HG02973 (cell line): ENCODE measurements around the gene HCRTR2.
"Not testable (repeated sequence)": the region's sequence is repeated elsewhere in the genome, so short reads cannot be mapped to it uniquely, and the experiment has no call there.

Experiments
- ATAC-seq: cut with Tn5 transposase; IDR thresholded peaks from one replicate; pipeline ENCODE4 v1.9.1; 2021; ENCODE audit warnings: moderate library complexity; ENCODE audit not compliant: unreplicated experiment

HCRTR2 gene

GRCh38 chr6:55174211-55175026 is at the start of gene HCRTR2:
Gene HCRTR2 (plus strand): TSS chr6:55174515. CDS start chr6:55174588, 73 bp downstream.
- ATAC-seq = no peak

- no peak for ATAC-seq
These were observed 43.5 kb upstream of the HCRTR2 start for GRCh38 chr6:55130806-55131324.

DNA sequence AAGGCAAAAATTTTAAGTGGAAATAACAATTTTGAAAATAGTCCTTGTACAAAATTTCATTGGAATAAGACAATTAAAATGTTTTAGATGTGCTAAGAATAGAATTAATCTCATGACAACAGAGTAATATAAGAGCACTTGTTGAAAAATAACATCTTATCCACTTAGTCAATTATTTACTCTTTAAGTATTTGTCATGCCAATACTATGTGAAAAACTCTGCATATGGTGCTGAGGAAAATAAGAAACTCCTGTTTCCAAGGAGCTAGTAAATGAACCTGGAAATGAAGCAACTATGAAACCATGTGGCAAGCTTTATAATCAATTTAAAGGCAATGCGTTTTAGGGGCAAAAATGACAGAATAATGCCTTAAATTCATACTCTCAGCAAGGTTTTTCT is 42.7 kb upstream of the HCRTR2 start:
- ATAC-seq = no peak

DNA sequence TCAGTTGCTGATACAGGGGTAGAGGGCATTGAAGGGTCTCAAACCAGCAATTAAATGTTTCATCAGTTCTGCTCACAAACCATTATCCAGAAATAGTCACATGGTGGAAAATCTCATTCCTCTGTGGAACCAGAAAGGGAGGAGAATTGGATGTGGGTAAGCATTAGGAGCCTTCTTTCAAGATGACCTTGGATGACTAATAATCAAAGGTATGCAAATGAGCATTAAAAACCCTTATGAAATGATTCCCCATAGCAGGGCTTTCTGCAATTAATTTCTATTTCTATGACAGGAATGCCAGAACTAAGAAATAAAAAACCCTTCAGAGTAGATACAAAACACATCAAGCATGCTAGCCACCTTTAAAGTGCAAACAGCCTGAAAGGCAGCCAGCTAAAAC is 37.4 kb upstream of the HCRTR2 start:
- ATAC-seq = no peak

DNA sequence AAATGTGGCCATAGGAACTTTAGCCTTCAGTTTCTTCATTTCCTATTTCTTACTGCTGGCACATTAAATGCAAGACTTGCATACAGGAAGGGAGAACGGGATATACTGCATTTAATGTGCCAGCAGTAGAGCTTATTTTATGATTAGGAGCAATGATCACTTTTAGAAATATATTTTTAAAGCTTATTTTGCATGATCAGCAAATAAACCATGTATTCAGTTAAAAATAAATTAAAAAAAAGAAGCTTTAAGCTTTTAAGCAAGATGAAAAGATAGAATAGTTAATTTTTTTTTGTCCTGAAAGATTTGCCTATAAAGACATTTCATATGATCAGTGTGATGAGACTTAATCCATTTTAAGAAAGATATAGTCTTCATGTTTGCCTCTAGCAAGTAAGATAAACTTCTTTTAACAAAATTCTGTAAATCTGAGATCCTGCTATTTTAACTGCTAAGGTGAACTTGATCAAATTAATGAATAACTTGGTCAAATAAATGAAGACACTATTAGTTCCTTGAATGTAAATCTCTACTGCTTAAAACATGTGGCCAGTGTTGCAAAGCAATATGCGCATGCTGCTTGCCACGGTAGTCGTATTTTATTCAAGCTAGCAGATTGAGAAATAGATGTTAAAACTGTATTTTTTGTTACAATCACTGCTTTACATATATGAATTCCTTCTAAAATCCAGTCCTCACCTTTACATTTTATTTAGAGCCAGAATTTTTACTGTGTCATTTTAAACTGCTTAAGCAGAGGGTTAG is 36.2 kb upstream of the HCRTR2 start:
- ATAC-seq = no peak

DNA sequence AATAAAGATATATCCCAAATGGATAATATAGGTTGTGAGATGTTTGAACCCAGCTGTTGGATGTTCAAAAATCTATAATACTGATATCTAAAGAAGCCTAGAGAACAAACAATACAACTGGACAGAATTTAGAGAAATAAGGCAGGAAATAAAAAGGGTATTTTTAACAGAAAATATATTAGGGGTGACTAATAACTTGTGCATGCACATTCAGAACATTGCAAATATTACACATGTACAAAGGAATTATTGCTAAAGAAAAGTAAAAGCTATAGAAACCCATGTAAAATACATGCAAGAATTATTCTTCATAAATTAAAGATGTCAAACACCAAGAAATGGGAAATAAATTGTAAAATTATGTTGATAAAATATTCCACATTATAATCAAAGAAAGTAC is 32.7 kb upstream of the HCRTR2 start:
- no peak for ATAC-seq

GRCh38 chr6:55142610-55143009 is 31.7 kb upstream of the HCRTR2 start:
- ATAC-seq = no peak

DNA sequence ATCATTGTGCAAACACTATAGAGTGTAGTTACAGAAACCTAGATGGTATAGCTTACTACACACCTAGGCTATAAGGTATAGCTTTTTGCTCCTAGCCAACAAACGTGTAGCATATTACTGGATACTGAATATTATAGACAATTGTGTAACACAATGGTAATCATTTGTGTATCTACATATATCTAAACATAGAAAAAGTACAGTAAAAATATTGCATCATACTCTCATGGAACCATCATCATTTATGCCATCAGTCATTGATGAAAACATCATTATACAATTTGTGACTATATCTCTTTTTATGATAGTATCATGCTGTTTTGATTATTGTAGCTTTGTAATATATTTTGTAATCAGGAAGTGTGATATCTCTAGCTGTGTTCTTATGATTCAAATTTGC is 21.0 kb upstream of the HCRTR2 start:
- ATAC-seq = no peak

- ATAC-seq = not testable (repeated sequence)
These were observed 15.5 kb upstream of the HCRTR2 start for GRCh38 chr6:55158784-55159183.

- no peak for ATAC-seq
These were observed 6.5 kb upstream of the HCRTR2 start for GRCh38 chr6:55167860-55168259.

DNA sequence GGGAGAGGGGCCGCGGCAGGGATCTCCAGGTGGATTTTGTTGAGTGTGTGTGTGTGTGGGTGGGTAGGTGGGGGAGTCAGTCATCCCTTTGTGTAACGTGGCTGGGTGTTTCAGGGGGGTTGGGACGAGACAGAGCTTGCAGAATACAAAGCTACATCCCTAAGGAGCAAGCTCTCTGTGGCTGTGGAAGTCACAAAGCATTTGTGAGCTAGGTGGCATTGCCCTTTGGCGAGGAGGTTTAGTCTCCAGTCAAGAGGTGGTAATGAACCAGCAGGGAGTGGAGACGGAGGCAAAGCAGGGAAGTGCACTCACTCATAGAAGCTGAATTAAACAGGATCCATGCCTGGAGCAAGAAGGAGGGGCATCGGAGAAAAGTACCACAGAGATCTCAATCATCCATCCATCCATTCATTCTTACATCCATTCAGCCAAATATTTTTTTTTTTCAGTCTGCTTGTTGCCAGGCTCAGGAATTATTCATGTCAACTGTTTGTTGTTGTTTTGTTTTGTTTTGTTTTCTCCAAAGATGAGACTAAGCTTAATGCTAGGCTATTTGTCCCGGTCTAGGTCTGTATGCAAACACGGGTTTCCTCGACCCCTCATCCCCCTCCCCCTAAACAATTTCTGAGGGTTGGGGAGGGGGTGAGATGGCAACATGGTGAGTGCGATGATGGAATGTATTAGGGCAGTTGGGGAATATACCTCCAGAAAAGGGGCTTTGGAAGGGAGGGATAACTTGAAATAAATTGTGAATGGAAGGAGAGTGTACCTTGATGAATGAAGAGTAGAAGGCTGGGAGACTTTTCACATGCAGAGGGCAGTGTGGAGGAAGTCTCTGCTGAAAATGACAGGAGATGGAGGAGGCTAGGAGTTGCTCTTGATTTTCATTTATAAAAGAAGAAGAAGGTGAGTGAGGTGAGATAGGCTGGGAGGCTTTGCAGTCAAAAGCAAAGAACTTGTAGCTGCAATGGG is 1.0 kb downstream of the HCRTR2 start:
- ATAC-seq = no peak

GRCh38 chr6:55176958-55177357 is 2.6 kb downstream of the HCRTR2 start:
- no peak for ATAC-seq

DNA sequence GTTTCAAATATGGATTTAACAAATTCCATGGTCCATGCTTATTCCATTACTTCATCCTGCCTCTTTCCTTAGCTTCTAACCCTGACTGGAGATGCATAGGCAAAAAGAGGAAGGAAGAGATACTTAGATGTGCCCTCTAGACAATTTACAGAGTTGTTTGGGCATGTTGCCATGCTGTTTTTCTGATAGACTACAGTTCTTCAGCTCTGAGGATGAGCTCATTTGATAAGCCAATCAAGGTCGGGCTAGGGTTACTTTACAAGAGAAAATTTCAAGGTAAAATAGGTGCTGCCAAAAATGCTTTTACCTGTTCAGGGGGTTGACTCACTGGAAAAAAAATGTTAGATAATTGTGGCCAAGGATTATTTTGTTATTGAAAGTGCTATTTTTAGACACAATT is 5.9 kb downstream of the HCRTR2 start:
- no peak for ATAC-seq

GRCh38 chr6:55182016-55182650 is 7.8 kb downstream of the HCRTR2 start:
- no peak for ATAC-seq

DNA sequence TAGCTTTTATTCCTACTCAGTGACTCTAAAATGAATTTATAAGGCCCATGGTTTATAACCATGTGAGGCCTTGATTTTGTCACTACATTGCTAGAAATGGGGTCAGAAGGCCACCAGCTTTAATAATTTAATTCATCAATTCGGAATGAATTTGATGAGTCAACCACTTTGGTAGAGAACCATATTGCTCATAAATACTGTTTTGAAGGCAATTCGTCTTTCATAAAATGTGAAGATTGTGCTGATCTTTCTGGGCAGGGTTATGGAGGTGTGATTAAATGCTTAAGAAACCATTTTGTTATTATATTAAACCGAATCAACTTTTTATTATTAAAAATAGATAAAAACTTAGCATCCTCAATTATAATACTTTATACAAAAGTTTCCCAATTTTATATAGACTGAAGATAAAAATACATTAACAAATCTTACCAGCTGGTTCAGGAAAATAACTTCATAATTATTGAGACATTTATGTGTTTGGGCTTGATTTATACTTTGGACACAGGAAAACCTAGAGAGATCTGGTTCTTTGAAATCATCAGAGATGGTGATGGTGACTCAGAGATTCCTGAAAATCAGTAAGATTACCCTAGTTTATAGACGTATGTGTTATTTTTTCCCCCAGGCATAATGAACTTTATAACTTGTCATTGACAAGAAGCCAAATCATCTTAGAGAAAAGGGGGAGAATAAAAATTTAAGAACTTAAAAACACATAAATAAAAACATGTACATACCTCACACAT is 10.6 kb downstream of the HCRTR2 start:
- ATAC-seq = no peak

GRCh38 chr6:55198715-55199114 is 24.4 kb downstream of the HCRTR2 start:
- no peak for ATAC-seq

DNA sequence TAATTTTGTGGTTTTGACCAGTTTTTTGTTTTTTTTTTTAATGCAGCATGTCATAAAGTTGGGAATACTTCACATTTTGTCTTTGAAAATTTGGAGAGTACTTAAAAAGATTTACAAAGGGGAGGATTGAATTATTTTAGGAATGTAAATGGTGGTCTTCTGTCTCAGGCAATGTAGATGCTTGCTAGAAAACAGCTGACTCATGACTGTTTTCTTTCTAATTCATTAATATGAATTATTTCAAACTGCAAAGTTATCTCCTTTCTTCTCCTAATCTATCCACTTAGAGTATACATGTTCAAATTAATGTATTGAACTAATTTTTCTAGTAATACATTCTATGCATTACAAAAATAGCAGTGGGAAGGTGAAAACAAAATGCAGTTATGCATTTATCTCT is 24.9 kb downstream of the HCRTR2 start:
- ATAC-seq = no peak

DNA sequence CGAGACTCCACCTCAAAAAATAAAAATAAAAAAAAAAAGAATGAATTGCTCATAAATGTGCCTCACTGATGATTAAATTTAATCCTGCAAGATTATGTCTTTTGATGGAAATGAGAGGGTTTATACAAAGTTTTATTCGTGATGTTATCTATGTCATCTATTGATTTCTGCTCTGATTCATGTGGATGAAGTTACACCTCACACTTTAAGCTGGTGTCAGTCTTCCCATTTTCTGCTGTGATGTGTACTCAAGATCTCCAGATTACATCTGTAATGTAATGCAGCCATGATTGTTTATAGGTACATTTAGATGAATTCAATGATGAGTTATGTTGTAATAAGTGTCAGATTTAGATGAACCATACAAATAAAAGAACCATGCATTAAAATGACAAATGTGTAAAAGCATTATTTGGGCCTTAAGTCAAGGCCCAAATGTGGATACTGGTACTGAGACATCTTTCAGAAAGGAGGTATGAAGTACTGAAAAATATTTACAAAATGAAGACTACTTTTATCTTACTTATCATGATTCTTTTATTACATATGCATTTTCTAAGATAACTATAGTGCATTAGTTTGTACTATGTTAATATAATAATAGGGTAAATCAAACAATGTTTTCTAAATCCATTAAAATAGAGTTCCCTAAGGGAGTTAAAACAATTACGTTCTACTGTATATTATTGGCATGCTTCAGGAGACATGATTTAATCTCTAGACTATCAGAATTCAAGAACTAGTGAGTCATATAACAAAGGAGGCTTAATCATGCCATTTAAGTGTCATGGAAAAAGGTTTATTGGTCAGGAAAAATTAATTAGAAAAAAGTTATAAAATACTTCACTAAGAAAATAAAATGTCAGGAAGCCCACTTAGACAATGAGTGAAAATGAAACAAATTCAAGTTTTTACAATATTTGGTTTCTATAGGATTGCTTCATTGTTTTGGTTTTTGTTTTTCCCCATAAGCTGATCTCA is 34.5 kb downstream of the HCRTR2 start:
- no peak for ATAC-seq

DNA sequence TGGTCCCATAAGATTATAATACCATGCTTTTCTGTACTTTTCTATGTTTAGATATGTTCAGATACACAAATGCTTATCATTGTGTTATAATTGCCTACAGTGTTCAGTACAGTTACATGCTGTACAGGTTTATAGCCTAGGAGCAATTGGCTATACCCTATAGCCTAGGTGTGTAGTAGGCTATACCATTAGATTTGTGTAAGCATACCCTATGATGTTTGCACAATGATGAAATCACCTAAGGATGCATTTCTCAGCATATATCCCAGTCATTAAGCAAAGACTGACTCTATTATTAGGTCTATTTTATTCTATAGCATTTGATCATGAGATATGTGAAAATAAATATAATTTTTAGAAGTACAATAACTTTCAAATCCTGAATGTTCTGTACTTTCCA is 36.6 kb downstream of the HCRTR2 start:
- no peak for ATAC-seq
